ENCODE data around the gene CDH11. TPM values are rescaled to one million over a fixed set of nuclear protein-coding genes. Genes with fewer than 3 reads are reported as not detected.

CDH11 gene
- total RNA-seq, 4 donors from 2014 or later: 28.2 to 74.1 (median 53.2) TPM

- TF ChIP-seq, protein P1, sequence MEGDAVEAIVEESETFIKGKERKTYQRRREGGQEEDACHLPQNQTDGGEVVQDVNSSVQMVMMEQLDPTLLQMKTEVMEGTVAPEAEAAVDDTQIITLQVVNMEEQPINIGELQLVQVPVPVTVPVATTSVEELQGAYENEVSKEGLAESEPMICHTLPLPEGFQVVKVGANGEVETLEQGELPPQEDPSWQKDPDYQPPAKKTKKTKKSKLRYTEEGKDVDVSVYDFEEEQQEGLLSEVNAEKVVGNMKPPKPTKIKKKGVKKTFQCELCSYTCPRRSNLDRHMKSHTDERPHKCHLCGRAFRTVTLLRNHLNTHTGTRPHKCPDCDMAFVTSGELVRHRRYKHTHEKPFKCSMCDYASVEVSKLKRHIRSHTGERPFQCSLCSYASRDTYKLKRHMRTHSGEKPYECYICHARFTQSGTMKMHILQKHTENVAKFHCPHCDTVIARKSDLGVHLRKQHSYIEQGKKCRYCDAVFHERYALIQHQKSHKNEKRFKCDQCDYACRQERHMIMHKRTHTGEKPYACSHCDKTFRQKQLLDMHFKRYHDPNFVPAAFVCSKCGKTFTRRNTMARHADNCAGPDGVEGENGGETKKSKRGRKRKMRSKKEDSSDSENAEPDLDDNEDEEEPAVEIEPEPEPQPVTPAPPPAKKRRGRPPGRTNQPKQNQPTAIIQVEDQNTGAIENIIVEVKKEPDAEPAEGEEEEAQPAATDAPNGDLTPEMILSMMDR (IDR thresholded peaks at IDR 0.05): no peak
- DNase-seq (ENCODE audit: low spot score) (no peak), ATAC-seq (ENCODE audit: low FRiP score) (no peak)
Measured at GRCh38 chr16:65126845-65127624, 5.2 kb upstream of the CDH11 start.

DNA sequence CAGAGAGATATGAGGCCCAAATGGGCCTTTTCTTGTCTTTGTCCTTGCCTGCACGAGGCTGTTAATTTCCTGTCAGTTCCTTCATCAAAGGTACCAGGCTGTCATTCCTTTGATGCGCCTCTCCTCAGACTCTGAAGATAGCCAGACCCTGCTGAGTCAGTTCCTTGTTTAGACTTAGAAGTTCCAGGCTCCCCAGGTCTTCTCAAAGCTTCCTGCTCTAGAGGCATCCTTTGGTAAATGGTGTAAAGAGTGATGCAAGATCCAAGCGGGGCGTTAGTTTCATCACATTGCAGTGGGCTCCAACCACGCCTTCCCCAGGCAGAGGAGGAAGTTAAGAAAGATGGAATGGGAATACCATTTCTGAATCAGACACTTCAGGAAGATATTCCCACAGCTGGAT is 4.0 kb upstream of the CDH11 start:
- TF ChIP-seq, protein P1 (IDR thresholded peaks at IDR 0.05): no peak
- ATAC-seq (ENCODE audit: low FRiP score): no peak
- no peak for DNase-seq (ENCODE audit: low spot score)

- TF ChIP-seq, protein P1 (IDR thresholded peaks at IDR 0.05): no peak
- DNase-seq (ENCODE audit: low spot score) (no peak), ATAC-seq (ENCODE audit: low FRiP score) (no peak)
Measured at GRCh38 chr16:65125322-65125721, 3.5 kb upstream of the CDH11 start.

- TF ChIP-seq, protein P1 (IDR thresholded peaks at IDR 0.05): no peak
- no peak for DNase-seq (ENCODE audit: low spot score)
- ATAC-seq (ENCODE audit: low FRiP score): no peak
Measured at GRCh38 chr16:65124596-65124995, 2.7 kb upstream of the CDH11 start.

GRCh38 chr16:65124212-65124548 is 2.3 kb upstream of the CDH11 start:
- TF ChIP-seq, protein P1 (IDR thresholded peaks at IDR 0.05): no peak
- DNase-seq (ENCODE audit: low spot score) (no peak), ATAC-seq (ENCODE audit: low FRiP score) (no peak)

GRCh38 chr16:65123396-65124211 is 1.7 kb upstream of the CDH11 start:
- DNase-seq (ENCODE audit: low spot score): no peak
- TF ChIP-seq, protein P1 (IDR thresholded peaks at IDR 0.05): no peak

More at GRCh38 chr16:65123396-65124211, 1.7 kb upstream of the CDH11 start:
- peak; percentile 25 for ATAC-seq (ENCODE audit: low FRiP score)
